Activated T-cell treated with anti-CD3 and anti-CD28 coated beads, Interleukin-2, amount 50 U/mL, for 24 hours (primary cell): ENCODE results near the gene CBLIF.
"Not testable (repeated sequence)": the region's sequence is repeated elsewhere in the genome, so short reads cannot be mapped to it uniquely, and the experiment has no call there.

Source experiments
- DNase-seq: peaks from one replicate; pipeline ENCODE4 v3.0.0-alpha.2; 2020
- H3K27ac Mint-ChIP-seq: 2 replicates; pipeline ENCODE4 v1.8.0; 2020; ENCODE audit warnings: mild to moderate bottlenecking, mixed read lengths
- H3K27me3 Mint-ChIP-seq: 2 replicates; pipeline ENCODE4 v1.8.0; 2020; ENCODE audit warnings: mixed read lengths
- H3K36me3 Mint-ChIP-seq: 2 replicates; pipeline ENCODE4 v1.8.0; 2020; ENCODE audit warnings: low read depth, mixed read lengths
- H3K4me1 Mint-ChIP-seq: 2 replicates; pipeline ENCODE4 v1.8.0; 2020; ENCODE audit warnings: low read depth, mixed read lengths
- H3K4me3 Mint-ChIP-seq: 2 replicates; pipeline ENCODE4 v1.8.0; 2020; ENCODE audit warnings: mild to moderate bottlenecking, moderate library complexity, mixed read lengths
- H3K9me3 Mint-ChIP-seq: 2 replicates; pipeline ENCODE4 v1.8.0; 2020; ENCODE audit warnings: mixed read lengths

Gene CBLIF

DNA sequence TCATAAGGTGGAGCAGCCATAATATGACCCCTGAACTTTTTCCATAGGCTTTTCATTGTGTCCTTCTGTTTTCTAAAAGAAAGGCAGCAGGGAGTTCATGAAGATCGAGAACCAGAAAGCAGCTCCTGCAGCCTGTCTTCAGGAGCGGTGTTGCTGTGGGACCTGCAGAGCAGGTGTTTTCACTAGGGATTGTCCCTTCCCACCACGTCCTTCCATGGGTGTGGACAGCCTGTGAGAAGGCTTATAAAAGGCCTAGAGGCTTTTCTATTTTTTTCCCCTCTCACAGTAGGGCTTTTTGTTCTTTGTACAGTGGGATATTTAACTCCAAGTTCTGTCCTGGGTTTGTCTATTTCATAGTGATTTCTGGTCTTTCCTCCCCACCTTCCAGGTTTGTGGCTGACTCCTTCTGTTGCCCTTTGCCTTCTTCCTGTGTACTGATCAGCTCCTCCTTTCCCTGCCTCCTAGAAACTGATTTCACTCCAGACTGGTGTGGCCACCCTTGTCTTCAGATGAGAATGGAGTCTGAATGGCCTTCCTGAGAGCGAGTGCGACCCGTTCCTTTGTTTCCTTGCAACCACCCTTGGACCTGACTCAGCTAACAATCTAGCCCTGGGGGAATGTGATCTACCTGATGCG, 44.8 kb downstream of the CBLIF start:
- peaks cover 20% of the 10 kb centered on the region for H3K36me3 Mint-ChIP-seq
- no peaks in the 10 kb centered on the region for H3K27me3 Mint-ChIP-seq
- DNase-seq: no peak
- H3K27ac Mint-ChIP-seq: no peak overlapping the region
- H3K4me3 Mint-ChIP-seq: no peak overlapping the region
- H3K4me1 Mint-ChIP-seq: no peaks in the 10 kb centered on the region
- H3K9me3 Mint-ChIP-seq: no peaks in the 10 kb centered on the region

DNA sequence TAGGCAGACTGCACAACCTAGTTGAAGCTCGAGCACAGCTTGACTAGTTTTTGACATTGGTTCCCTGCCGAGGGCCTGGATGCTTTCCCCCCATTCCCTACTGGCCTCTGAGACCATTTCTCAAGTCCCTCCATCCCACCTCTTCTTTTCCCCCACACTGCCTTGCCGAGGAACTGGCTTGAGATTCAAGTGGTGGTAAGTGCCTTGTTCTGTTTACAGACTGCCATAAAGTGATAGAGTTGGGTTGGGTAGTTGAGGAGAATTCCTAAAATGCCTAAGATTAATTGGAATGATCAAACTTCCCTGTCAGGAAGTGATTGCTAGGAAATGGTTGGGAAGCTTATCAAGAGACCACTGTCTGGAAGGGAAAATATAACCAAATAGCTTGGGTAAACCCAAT, 50.9 kb downstream of the CBLIF start:
- no peaks in the 10 kb centered on the region for H3K9me3 Mint-ChIP-seq
- H3K27ac Mint-ChIP-seq: no peak overlapping the region
- no peak for DNase-seq
- no peak overlapping the region for H3K4me3 Mint-ChIP-seq
- H3K36me3 Mint-ChIP-seq: peaks cover 27% of the 10 kb centered on the region
- H3K4me1 Mint-ChIP-seq: no peaks in the 10 kb centered on the region
- H3K27me3 Mint-ChIP-seq: no peaks in the 10 kb centered on the region

GRCh38 chr11:59792507-59792906, 52.8 kb downstream of the CBLIF start:
- Mint-ChIP-seq H3K4me3 (no peak overlapping the region), H3K9me3 (no peaks in the 10 kb centered on the region), H3K27ac (no peak overlapping the region), H3K27me3 (no peaks in the 10 kb centered on the region), H3K4me1 (no peaks in the 10 kb centered on the region), H3K36me3 (peaks cover 39% of the 10 kb centered on the region)
- no peak for DNase-seq

GRCh38 chr11:59791639-59792038, 53.7 kb downstream of the CBLIF start:
- Mint-ChIP-seq H3K4me1 (no peaks in the 10 kb centered on the region), H3K27ac (no peak overlapping the region), H3K9me3 (no peaks in the 10 kb centered on the region), H3K4me3 (no peak overlapping the region), H3K27me3 (no peaks in the 10 kb centered on the region), H3K36me3 (peaks cover 39% of the 10 kb centered on the region)
- DNase-seq: no peak

GRCh38 chr11:59787816-59788215, 57.5 kb downstream of the CBLIF start:
- H3K27ac Mint-ChIP-seq: no peak overlapping the region
- H3K27me3 Mint-ChIP-seq: no peaks in the 10 kb centered on the region
- no peak for DNase-seq
- peaks cover 22% of the 10 kb centered on the region for H3K36me3 Mint-ChIP-seq
- no peaks in the 10 kb centered on the region for H3K9me3 Mint-ChIP-seq
- H3K4me3 Mint-ChIP-seq: no peak overlapping the region
- peaks cover 12% of the 10 kb centered on the region for H3K4me1 Mint-ChIP-seq

DNA sequence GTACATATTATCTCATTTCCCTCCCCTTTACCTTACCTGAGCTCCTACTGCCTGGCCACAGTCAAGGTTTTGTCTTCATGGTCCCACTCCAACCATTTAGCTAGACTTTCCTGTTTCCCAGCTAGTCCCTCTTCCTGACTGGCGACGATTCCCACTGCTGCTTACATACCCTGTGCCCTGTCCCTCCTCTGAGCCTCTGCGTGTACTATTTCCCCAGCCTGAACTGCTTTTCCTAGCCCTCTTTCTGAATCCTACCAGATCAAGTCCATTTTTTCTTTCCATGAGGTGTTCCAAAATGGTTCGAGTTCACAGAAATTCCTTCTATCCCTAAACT, 58.1 kb downstream of the CBLIF start:
- Mint-ChIP-seq H3K27ac (no peak overlapping the region), H3K4me1 (peaks cover 12% of the 10 kb centered on the region), H3K9me3 (no peaks in the 10 kb centered on the region), H3K4me3 (no peak overlapping the region), H3K27me3 (no peaks in the 10 kb centered on the region), H3K36me3 (peaks cover 17% of the 10 kb centered on the region)
- no peak for DNase-seq

- Mint-ChIP-seq H3K36me3 (peaks cover 17% of the 10 kb centered on the region), H3K9me3 (no peaks in the 10 kb centered on the region), H3K4me3 (no peak overlapping the region), H3K27me3 (no peaks in the 10 kb centered on the region), H3K27ac (no peak overlapping the region), H3K4me1 (peaks cover 12% of the 10 kb centered on the region)
- no peak for DNase-seq
Observed at GRCh38 chr11:59785818-59786217, 59.5 kb downstream of the CBLIF start.

DNA sequence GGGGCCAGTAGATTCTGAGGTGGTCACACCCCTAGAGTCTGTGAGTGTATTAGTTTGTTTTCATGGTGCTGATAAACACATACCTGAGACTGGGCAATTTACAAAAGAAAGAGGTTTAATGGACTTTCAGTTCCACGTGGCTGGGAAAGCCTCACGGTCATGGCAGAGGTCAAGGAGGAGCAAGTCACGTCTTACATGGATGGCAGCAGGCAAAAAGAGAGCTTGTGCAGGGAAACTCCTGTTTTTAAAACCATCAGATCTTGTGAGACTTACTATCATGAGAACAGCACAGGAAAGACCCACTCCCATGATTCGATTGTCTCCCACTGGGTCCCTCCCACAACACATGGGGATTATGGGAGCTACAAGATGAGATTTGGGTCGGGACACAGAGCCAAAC, 60.9 kb downstream of the CBLIF start:
- DNase-seq, H3K4me3 Mint-ChIP-seq, H3K9me3 Mint-ChIP-seq, H3K27ac Mint-ChIP-seq, H3K27me3 Mint-ChIP-seq: not testable (repeated sequence)
- peaks cover 12% of the 10 kb centered on the region for H3K36me3 Mint-ChIP-seq
- peaks cover 12% of the 10 kb centered on the region for H3K4me1 Mint-ChIP-seq

DNA sequence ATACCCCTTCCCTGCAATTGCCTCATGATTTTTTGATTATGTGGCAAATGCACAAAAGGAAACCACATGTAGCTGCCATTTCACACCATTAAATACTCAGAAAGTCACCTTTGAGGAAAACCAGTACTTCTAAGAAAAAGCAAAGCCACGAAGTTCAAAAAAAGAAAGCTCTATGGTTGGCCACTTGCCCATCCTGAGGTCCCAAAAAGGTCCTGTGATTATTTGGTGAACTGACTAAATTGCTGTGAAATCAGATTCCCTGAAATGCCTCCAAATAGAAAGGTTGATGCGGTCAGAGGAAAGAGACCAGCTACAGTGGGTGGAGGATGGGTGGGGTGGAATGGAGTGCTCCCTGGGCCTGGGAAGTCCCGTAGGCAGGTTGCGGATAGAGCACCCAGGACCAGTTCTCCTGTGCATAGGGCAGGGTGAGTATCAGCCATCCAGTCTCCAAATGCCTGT, 61.6 kb downstream of the CBLIF start:
- Mint-ChIP-seq H3K9me3 (no peaks in the 10 kb centered on the region), H3K4me1 (peaks cover 12% of the 10 kb centered on the region), H3K36me3 (peaks cover 5% of the 10 kb centered on the region)

DNA sequence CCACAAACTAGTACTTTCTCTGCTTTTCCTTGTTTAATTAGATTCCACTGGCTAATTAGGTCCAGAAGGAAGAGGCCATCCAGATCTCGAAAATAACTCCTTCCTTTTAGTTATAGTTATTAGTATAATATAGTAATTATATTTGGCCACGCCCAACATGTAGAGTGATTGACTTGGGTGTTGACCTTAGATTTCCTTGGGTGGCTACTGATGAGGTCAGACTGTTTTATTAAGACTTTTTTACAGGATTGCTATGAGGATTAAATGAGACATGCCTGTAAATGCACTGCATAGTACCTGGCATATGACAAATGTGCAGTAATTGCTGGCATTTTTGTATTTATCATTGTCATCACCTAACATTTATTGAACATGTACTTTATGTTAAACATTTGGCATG, 63.2 kb downstream of the CBLIF start:
- no peaks in the 10 kb centered on the region for H3K36me3 Mint-ChIP-seq
- DNase-seq: no peak
- no peak overlapping the region for H3K4me3 Mint-ChIP-seq
- no peaks in the 10 kb centered on the region for H3K9me3 Mint-ChIP-seq
- no peaks in the 10 kb centered on the region for H3K27me3 Mint-ChIP-seq
- H3K4me1 Mint-ChIP-seq: peaks cover 14% of the 10 kb centered on the region
- H3K27ac Mint-ChIP-seq: no peak overlapping the region

More for the DNA sequence above, 61.6 kb downstream of the CBLIF start:
- DNase-seq: no peak
- H3K4me3 Mint-ChIP-seq: no peak overlapping the region
- no peak overlapping the region for H3K27ac Mint-ChIP-seq
- no peaks in the 10 kb centered on the region for H3K27me3 Mint-ChIP-seq

DNA sequence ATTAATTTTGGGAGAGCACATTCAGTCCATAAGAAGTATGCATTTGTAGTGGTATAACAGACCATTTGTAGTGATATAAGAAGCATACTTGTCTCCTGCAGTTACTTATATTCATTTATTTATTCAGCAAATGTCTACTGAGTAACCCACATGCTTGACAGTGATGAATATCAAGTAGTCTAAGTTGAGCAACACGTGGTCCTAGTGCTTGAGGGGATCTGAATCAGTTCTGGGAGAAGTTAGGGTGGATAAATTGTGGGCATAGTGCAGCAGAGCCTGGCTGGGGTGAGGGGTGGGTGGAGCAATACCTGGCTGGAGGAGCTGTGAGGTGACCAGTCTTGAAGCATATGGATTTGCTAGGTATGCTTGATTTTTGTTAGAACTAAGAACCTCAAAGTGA, 65.8 kb downstream of the CBLIF start:
- Mint-ChIP-seq H3K27me3 (no peaks in the 10 kb centered on the region), H3K27ac (no peak overlapping the region), H3K4me1 (peaks cover 30% of the 10 kb centered on the region), H3K4me3 (no peak overlapping the region), H3K36me3 (peaks cover 4% of the 10 kb centered on the region), H3K9me3 (no peaks in the 10 kb centered on the region)
- no peak for DNase-seq
